HepG2 (cell line): Measurements from ENCODE around the gene POLDIP3. TPM values are rescaled to one million over a fixed set of nuclear protein-coding genes. Genes with fewer than 3 reads are reported as not detected.
A peak's percentile ranks its signal among the peaks of the same experiment; 100 is the strongest.

Experiments
- AKAP8 ChIP-seq: sonication (generic); formaldehyde crosslinking; IDR thresholded peaks from 2 replicates; pipeline ENCODE4 v1.5.1; 2020; ENCODE audit warnings: mild to moderate bottlenecking, missing genetic modification reagents
- CHCHD3 ChIP-seq: sonication (generic); formaldehyde crosslinking; IDR thresholded peaks from 2 replicates; pipeline ENCODE4 v1.8.0; 2022; ENCODE audit warnings: mild to moderate bottlenecking, missing genetic modification reagents, moderate library complexity
- ETV5 ChIP-seq: IDR thresholded peaks from 2 replicates; pipeline ENCODE4 v1.6.1; 2018; ENCODE audit warnings: missing biosample characterization, missing genetic modification reagents, inconsistent platforms, borderline replicate concordance
- FOXK1 ChIP-seq: sonication (generic); formaldehyde crosslinking; IDR thresholded peaks from 2 replicates; pipeline ENCODE4 v1.4.0; 2020; ENCODE audit warnings: low read depth, missing genetic modification reagents, borderline replicate concordance
- KAT8 ChIP-seq: IDR thresholded peaks from 2 replicates; pipeline ENCODE4 v1.6.1; 2016; ENCODE audit warnings: missing genetic modification reagents, missing compliant biosample characterization
- MBNL3 ChIP-seq: fragments of 250-450 bp; sonication (Bioruptor Pico); conservative IDR thresholded peaks from 2 replicates; pipeline ENCODE4 v1.8.0; 2022; ENCODE audit warnings: mild to moderate bottlenecking, inconsistent platforms
- NCOA1 ChIP-seq: sonication (generic); formaldehyde crosslinking; IDR thresholded peaks from 2 replicates; pipeline ENCODE4 v1.9.0; 2021; ENCODE audit warnings: missing genetic modification reagents
- PAWR ChIP-seq: sonication (generic); formaldehyde crosslinking; IDR thresholded peaks from 2 replicates; pipeline ENCODE4 v1.4.0; 2020; ENCODE audit warnings: missing genetic modification reagents, mild to moderate bottlenecking, borderline replicate concordance
- PHF8 ChIP-seq: sonication (generic); formaldehyde crosslinking; IDR thresholded peaks from 2 replicates; pipeline ENCODE4 v1.5.0; 2020; ENCODE audit warnings: missing genetic modification reagents
- POLR2AphosphoS2 ChIP-seq: IDR thresholded peaks from 2 replicates; pipeline ENCODE4 v1.6.1; 2011; ENCODE audit warnings: low read depth, low read length, improper control_type of control experiment
- SALL2 ChIP-seq: sonication (generic); formaldehyde crosslinking; IDR thresholded peaks from 2 replicates; pipeline ENCODE4 v1.8.1; 2023; ENCODE audit warnings: mild to moderate bottlenecking, missing genetic modification reagents, inconsistent platforms
- SNAPC2 ChIP-seq: sonication (generic); formaldehyde crosslinking; IDR thresholded peaks from 2 replicates; pipeline ENCODE4 v1.8.1; 2022; ENCODE audit warnings: mild to moderate bottlenecking, missing genetic modification reagents
- SYNCRIP ChIP-seq: fragments of 200-400 bp; formaldehyde crosslinking; IDR thresholded peaks from 2 replicates; pipeline ENCODE4 v1.6.1; 2018; ENCODE audit warnings: mild to moderate bottlenecking, low read depth, low read length; ENCODE audit not compliant: insufficient read depth
- TAF1 ChIP-seq: sonication (generic); formaldehyde crosslinking; IDR thresholded peaks from 2 replicates; pipeline ENCODE4 v1.4.0; 2020; ENCODE audit warnings: missing genetic modification reagents
- TOPORS ChIP-seq: sonication (generic); formaldehyde crosslinking; IDR thresholded peaks from 2 replicates; pipeline ENCODE4 v1.8.0; 2023; ENCODE audit warnings: mild to moderate bottlenecking, missing genetic modification reagents
- ZNF335 ChIP-seq: sonication (generic); formaldehyde crosslinking; IDR thresholded peaks from 2 replicates; pipeline ENCODE4 v1.4.0; 2020; ENCODE audit warnings: missing genetic modification reagents
- ZNF678 ChIP-seq: sonication (generic); formaldehyde crosslinking; IDR thresholded peaks from 2 replicates; pipeline ENCODE4 v1.4.0; 2020; ENCODE audit warnings: mild to moderate bottlenecking, missing genetic modification reagents
- polyA plus RNA-seq, 8 experiments: library from polyadenylated mRNA; depleted of rRNA in 3 of 8; stranded (reverse) in 7 of 8; unstranded in 1 of 8; fragments of >200 nt; fragmentation: Illumina TruSeq in 4 of 8; extraction: Trizol in 4 of 8; gene quantifications; 2 replicates each; pipeline versions ENCODE4 v1.2.1 to v1.2.3, GENCODE V29; 2011 to 2016; ENCODE audit warnings: low read depth in 4 of 8, missing spikeins in 1 of 8, mixed read lengths in 1 of 8; ENCODE audit not compliant: insufficient read depth in 1 of 8
- total RNA-seq, 5 experiments: library from RNA; depleted of rRNA; stranded (reverse); fragments of >200 nt; fragmentation: Illumina TruSeq; extraction: Trizol; gene quantifications; 2 replicates each; pipeline ENCODE4 v1.2.3, GENCODE V29; 2016; ENCODE audit warnings: low read depth in 1 of 5
- TF ChIP-seq, protein P1 (sequence below): sonication (generic); formaldehyde crosslinking; conservative IDR thresholded peaks from 2 replicates; pipeline ENCODE4 v1.4.0; 2020; ENCODE audit warnings: mild to moderate bottlenecking, missing genetic modification reagents, moderate library complexity
- TF ChIP-seq, protein P2 (sequence below): IDR thresholded peaks from 2 replicates; pipeline ENCODE4 v1.6.1; 2016; ENCODE audit warnings: missing biosample characterization, missing genetic modification reagents, low read depth
- TF ChIP-seq, protein P3 (sequence below): sonication (generic); formaldehyde crosslinking; IDR thresholded peaks from 2 replicates; pipeline ENCODE4 v1.8.0; 2022; ENCODE audit warnings: missing genetic modification reagents, mild to moderate bottlenecking, moderate library complexity, borderline replicate concordance
- TF ChIP-seq, protein P4 (sequence below): sonication (generic); formaldehyde crosslinking; IDR thresholded peaks from 2 replicates; pipeline ENCODE4 v1.5.0; 2020; ENCODE audit warnings: missing genetic modification reagents
- TF ChIP-seq, protein P5 (sequence below): sonication (generic); formaldehyde crosslinking; IDR thresholded peaks from 2 replicates; pipeline ENCODE4 v1.4.0; 2020; ENCODE audit warnings: mild to moderate bottlenecking, low read depth, missing genetic modification reagents

Gene POLDIP3
- total and polyA plus RNA-seq, 2 of the 13 experiments (the other 11 are each of a cell fraction or from before 2014, with no cell fraction given), result 45.8 to 47.4 TPM

DNA sequence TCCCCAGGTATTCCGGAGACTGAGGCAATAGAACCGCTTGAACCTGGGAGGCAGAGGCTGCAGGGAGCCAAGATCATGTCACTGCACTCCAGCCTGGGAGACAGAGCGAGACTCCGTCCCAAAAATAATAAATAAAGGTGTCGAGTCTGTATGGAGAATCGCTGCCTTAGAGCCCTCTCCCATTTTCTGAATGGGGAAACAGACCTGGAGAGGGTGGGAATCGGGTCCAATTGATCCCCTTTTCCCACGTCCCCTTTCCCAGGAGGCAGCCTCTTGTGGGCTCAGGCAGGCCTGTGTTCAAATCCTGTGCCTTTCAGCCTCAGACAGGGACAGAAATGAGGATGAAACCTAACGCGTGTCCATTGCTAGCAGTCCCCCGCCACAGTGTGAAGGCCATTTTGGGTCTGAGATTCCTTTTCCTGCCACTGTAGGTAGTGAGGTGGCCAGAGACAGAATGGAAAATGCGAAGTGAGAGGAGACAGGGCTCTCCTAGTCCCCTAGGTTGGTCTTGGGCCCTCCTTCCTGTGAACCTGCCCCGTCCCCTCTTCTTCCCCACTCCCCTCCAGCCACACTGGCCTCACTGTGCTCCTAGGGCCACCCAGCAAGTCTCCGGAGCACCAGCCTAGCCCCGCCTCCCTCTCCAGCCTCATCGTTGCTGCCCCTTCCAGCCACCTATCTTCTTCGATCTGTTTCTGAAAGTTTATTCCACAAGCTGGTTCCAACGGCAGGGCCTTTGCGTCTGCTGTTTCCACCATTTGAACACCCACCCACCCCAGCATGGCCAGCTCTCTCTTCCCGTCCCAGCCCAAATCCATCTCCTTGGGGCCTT, 2.7 kb upstream of the POLDIP3 start (continued):
- TF ChIP-seq, protein P1, sequence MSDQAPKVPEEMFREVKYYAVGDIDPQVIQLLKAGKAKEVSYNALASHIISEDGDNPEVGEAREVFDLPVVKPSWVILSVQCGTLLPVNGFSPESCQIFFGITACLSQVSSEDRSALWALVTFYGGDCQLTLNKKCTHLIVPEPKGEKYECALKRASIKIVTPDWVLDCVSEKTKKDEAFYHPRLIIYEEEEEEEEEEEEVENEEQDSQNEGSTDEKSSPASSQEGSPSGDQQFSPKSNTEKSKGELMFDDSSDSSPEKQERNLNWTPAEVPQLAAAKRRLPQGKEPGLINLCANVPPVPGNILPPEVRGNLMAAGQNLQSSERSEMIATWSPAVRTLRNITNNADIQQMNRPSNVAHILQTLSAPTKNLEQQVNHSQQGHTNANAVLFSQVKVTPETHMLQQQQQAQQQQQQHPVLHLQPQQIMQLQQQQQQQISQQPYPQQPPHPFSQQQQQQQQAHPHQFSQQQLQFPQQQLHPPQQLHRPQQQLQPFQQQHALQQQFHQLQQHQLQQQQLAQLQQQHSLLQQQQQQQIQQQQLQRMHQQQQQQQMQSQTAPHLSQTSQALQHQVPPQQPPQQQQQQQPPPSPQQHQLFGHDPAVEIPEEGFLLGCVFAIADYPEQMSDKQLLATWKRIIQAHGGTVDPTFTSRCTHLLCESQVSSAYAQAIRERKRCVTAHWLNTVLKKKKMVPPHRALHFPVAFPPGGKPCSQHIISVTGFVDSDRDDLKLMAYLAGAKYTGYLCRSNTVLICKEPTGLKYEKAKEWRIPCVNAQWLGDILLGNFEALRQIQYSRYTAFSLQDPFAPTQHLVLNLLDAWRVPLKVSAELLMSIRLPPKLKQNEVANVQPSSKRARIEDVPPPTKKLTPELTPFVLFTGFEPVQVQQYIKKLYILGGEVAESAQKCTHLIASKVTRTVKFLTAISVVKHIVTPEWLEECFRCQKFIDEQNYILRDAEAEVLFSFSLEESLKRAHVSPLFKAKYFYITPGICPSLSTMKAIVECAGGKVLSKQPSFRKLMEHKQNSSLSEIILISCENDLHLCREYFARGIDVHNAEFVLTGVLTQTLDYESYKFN (CRISPR knock-in tag), result no peak
- TF ChIP-seq AKAP8 (CRISPR knock-in tag), result peak; percentile 89
- no peak for TF ChIP-seq FOXK1 (CRISPR knock-in tag)
- TF ChIP-seq, protein P2, sequence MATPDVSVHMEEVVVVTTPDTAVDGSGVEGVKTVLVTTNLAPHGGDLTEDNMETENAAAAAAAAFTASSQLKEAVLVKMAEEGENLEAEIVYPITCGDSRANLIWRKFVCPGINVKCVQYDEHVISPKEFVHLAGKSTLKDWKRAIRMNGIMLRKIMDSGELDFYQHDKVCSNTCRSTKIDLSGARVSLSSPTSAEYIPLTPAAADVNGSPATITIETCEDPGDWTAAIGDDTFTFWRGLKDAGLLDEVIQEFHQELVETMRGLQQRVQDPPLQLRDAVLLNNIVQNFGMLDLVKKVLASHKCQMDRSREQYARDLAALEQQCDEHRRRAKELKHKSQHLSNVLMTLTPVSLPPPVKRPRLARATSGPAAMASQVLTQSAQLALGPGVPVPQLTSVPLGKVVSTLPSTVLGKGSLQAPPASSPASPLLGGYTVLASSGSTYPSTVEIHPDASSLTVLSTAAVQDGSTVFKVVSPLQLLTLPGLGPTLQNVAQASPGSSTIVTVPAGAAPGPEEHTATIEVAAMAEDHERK (CRISPR knock-in tag), result no peak
- TF ChIP-seq, protein P3, sequence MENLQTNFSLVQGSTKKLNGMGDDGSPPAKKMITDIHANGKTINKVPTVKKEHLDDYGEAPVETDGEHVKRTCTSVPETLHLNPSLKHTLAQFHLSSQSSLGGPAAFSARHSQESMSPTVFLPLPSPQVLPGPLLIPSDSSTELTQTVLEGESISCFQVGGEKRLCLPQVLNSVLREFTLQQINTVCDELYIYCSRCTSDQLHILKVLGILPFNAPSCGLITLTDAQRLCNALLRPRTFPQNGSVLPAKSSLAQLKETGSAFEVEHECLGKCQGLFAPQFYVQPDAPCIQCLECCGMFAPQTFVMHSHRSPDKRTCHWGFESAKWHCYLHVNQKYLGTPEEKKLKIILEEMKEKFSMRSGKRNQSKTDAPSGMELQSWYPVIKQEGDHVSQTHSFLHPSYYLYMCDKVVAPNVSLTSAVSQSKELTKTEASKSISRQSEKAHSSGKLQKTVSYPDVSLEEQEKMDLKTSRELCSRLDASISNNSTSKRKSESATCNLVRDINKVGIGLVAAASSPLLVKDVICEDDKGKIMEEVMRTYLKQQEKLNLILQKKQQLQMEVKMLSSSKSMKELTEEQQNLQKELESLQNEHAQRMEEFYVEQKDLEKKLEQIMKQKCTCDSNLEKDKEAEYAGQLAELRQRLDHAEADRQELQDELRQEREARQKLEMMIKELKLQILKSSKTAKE (CRISPR knock-in tag), result no peak
- TF ChIP-seq PHF8 (CRISPR knock-in tag), result no peak
- no peak for TF ChIP-seq KAT8 (CRISPR knock-in tag)
- no peak for TF ChIP-seq PAWR (CRISPR knock-in tag)
- TF ChIP-seq TOPORS (CRISPR knock-in tag), result no peak
- no peak for TF ChIP-seq CHCHD3
- TF ChIP-seq SYNCRIP, result no peak
- TF ChIP-seq SNAPC2, result no peak
- no peak for TF ChIP-seq MBNL3
- TF ChIP-seq NCOA1, result no peak
- TF ChIP-seq, protein P4, sequence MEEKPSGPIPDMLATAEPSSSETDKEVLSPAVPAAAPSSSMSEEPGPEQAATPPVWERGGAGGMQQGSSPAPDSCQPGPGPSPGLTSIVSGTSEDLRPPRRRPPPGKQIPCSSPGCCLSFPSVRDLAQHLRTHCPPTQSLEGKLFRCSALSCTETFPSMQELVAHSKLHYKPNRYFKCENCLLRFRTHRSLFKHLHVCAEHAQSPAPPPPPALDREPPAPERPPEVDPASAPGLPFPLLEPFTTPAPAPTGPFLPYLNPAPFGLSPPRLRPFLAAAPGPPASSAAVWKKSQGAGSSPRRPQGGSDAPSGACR, result no peak
- TF ChIP-seq, protein P5, sequence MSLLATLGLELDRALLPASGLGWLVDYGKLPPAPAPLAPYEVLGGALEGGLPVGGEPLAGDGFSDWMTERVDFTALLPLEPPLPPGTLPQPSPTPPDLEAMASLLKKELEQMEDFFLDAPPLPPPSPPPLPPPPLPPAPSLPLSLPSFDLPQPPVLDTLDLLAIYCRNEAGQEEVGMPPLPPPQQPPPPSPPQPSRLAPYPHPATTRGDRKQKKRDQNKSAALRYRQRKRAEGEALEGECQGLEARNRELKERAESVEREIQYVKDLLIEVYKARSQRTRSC (CRISPR knock-in tag), result no peak
- TF ChIP-seq ZNF678 (CRISPR knock-in tag), result no peak
- peak; percentile 49; the same call in 1 of the 2 replicates for TF ChIP-seq POLR2AphosphoS2
- TF ChIP-seq ETV5, result no peak
- TF ChIP-seq TAF1 (CRISPR knock-in tag), result no peak
- no peak for TF ChIP-seq SALL2 (CRISPR knock-in tag)
- TF ChIP-seq ZNF335 (CRISPR knock-in tag), result no peak
